LoVo (cell line): ENCODE measurements around the gene CYP27A1.

Experiments used
- DNase-seq: peaks from one replicate; pipeline ENCODE4 v3.0.0-alpha.2; 2016; ENCODE audit warnings: low spot score

Gene CYP27A1

GRCh38 chr2:218812096-218812815 is 30.3 kb downstream of the CYP27A1 start:
- DNase-seq, result no peak

GRCh38 chr2:218812861-218813260 is 30.9 kb downstream of the CYP27A1 start:
- DNase-seq, result no peak

GRCh38 chr2:218813771-218814460 is 32.0 kb downstream of the CYP27A1 start:
- DNase-seq, result no peak

GRCh38 chr2:218814540-218815243 is 32.7 kb downstream of the CYP27A1 start:
- no peak for DNase-seq

GRCh38 chr2:218815244-218815637 is 33.3 kb downstream of the CYP27A1 start:
- DNase-seq, result no peak

- DNase-seq, result no peak
These were observed 33.7 kb downstream of the CYP27A1 start for GRCh38 chr2:218815649-218816048.

- no peak for DNase-seq
These were observed 34.6 kb downstream of the CYP27A1 start for GRCh38 chr2:218816561-218817011.

GRCh38 chr2:218819093-218819492 is 37.1 kb downstream of the CYP27A1 start:
- DNase-seq, result no peak

- no peak for DNase-seq
These were observed 38.9 kb downstream of the CYP27A1 start for GRCh38 chr2:218820746-218821369.

- DNase-seq, result no peak
These were observed 39.8 kb downstream of the CYP27A1 start for GRCh38 chr2:218821605-218822211.

- DNase-seq, result no peak
These were observed 40.7 kb downstream of the CYP27A1 start for GRCh38 chr2:218822622-218823021.

GRCh38 chr2:218823196-218823855 is 41.4 kb downstream of the CYP27A1 start:
- DNase-seq, result no peak

- DNase-seq, result no peak
These were observed 42.1 kb downstream of the CYP27A1 start for GRCh38 chr2:218824004-218824403.

- no peak for DNase-seq
These were observed 44.8 kb downstream of the CYP27A1 start for GRCh38 chr2:218826791-218827190.

GRCh38 chr2:218827701-218828476 is 45.9 kb downstream of the CYP27A1 start:
- DNase-seq, result no peak

- no peak for DNase-seq
These were observed 46.5 kb downstream of the CYP27A1 start for GRCh38 chr2:218828477-218828778.

GRCh38 chr2:218829868-218830451 is 48.0 kb downstream of the CYP27A1 start:
- DNase-seq, result no peak

GRCh38 chr2:218830526-218831306 is 48.8 kb downstream of the CYP27A1 start:
- no peak for DNase-seq

GRCh38 chr2:218831378-218831990 is 49.5 kb downstream of the CYP27A1 start, which contains the start of gene PRKAG3:
Gene PRKAG3 (minus strand): TSS chr2:218831803.
- DNase-seq, result no peak
